Stimulated activated CD4-positive, alpha-beta T cell treated with anti-CD3 and anti-CD28 coated beads, Interleukin-4, amount 100 ng/mL, for 48 hours (primary cell): Measurements from ENCODE around the gene XPNPEP1.

ENCODE experiments used
- DNase-seq, 2 donors: peaks; one replicate each; pipeline ENCODE4 v3.0.0-alpha.2; 2020; ENCODE audit warnings: low read depth in 2 of 2

XPNPEP1 gene

GRCh38 chr10:109947111-109947920 lies 24.0 kb upstream of the XPNPEP1 start:
- no peak for DNase-seq

- DNase-seq: no peak
Observed at GRCh38 chr10:109946680-109947079, 23.4 kb upstream of the XPNPEP1 start.

- DNase-seq: no peak
Observed at GRCh38 chr10:109945473-109946177, 22.3 kb upstream of the XPNPEP1 start.

- no peak for DNase-seq
Observed at GRCh38 chr10:109944613-109945012, 21.3 kb upstream of the XPNPEP1 start.

- no peak for DNase-seq
Observed at GRCh38 chr10:109941236-109941862, 18.0 kb upstream of the XPNPEP1 start.

- no peak for DNase-seq
Observed at GRCh38 chr10:109940553-109940952, 17.2 kb upstream of the XPNPEP1 start.

- no peak for DNase-seq
Observed at GRCh38 chr10:109940117-109940516, 16.8 kb upstream of the XPNPEP1 start.

- DNase-seq: no peak
Observed at GRCh38 chr10:109939315-109939961, 16.1 kb upstream of the XPNPEP1 start.

GRCh38 chr10:109937460-109938065 lies 14.3 kb upstream of the XPNPEP1 start:
- DNase-seq: no peak

- DNase-seq: no peak
Observed at GRCh38 chr10:109934958-109935793, 11.9 kb upstream of the XPNPEP1 start.

- DNase-seq: no peak
Observed at GRCh38 chr10:109933984-109934565, 10.8 kb upstream of the XPNPEP1 start.

- no peak for DNase-seq
Observed at GRCh38 chr10:109932968-109933367, 9.7 kb upstream of the XPNPEP1 start.

GRCh38 chr10:109932391-109932790 lies 9.1 kb upstream of the XPNPEP1 start:
- no peak for DNase-seq

- DNase-seq: no peak
Observed at GRCh38 chr10:109931163-109931562, 7.9 kb upstream of the XPNPEP1 start.

GRCh38 chr10:109929501-109930219 lies 6.3 kb upstream of the XPNPEP1 start:
- DNase-seq: no peak

GRCh38 chr10:109928475-109928891 lies 5.2 kb upstream of the XPNPEP1 start:
- no peak for DNase-seq

GRCh38 chr10:109926825-109927224 lies 3.5 kb upstream of the XPNPEP1 start:
- no peak for DNase-seq

GRCh38 chr10:109926061-109926745 lies 2.9 kb upstream of the XPNPEP1 start:
- no peak for DNase-seq

- no peak for DNase-seq
Observed at GRCh38 chr10:109924967-109925620, 1.8 kb upstream of the XPNPEP1 start.
